Thoracic aorta (tissue), 2 donors: Measurements from ENCODE around the gene THEMIS. TPM values are rescaled to one million over a fixed set of nuclear protein-coding genes. Genes with fewer than 3 reads are reported as not detected.

ENCODE experiments used
- ATAC-seq: fragments of 150-250 bp; one replicate; pipeline ENCODE4 v1.8.0; 2017; ENCODE audit warnings: low read depth; ENCODE audit not compliant: insufficient number of reproducible peaks, low FRiP score
- DNase-seq: peaks from one replicate; pipeline ENCODE4 v3.0.0-alpha.2; 2020; ENCODE audit warnings: low spot score
- H3K27ac ChIP-seq, 2 donors: fragments of 200-600 bp; sonication (generic); 1 replicate in 1 of 2; 2 replicates in 1 of 2; pipeline ENCODE4 v1.5.1; 2016; ENCODE audit warnings: mild to moderate bottlenecking in 2 of 2, moderate library complexity in 2 of 2
- H3K27me3 ChIP-seq: fragments of 200-600 bp; sonication (generic); replicated peaks from 2 replicates; pipeline ENCODE4 v1.6.0; 2016; ENCODE audit warnings: mild to moderate bottlenecking; ENCODE audit not compliant: insufficient read depth
- H3K36me3 ChIP-seq: fragments of 200-600 bp; sonication (generic); one replicate; pipeline ENCODE4 v1.5.1; 2016
- H3K4me1 ChIP-seq, 2 donors: fragments of 200-600 bp; sonication (generic); 1 replicate in 1 of 2; 2 replicates in 1 of 2; pipeline versions ENCODE4 v1.5.1 to v1.6.0; 2016; ENCODE audit warnings: low read depth in 2 of 2, mild to moderate bottlenecking in 1 of 2; ENCODE audit not compliant: control insufficient read depth in 1 of 2
- H3K4me3 ChIP-seq: fragments of 200-600 bp; sonication (generic); 2 replicates; pipeline ENCODE4 v1.5.1; 2016; ENCODE audit warnings: mild to moderate bottlenecking
- H3K9me3 ChIP-seq: fragments of 200-600 bp; sonication (generic); 2 replicates; pipeline ENCODE4 v1.5.1; 2016
- CTCF ChIP-seq: fragments of 200-600 bp; sonication (generic); IDR thresholded peaks from one replicate; pipeline ENCODE4 v1.5.1; 2019; ENCODE audit warnings: antibody characterized with exemption
- total RNA-seq, 2 donors: library from RNA; depleted of rRNA; stranded (reverse); fragments of >200 nt; gene quantifications; one replicate each; pipeline versions ENCODE4 v1.1.0 to v1.2.3, GENCODE V29; 2016

The THEMIS gene
- total RNA-seq, 2 donors from 2014 or later = 1.6 to 1.9 TPM

GRCh38 chr6:127917766-127918165 lies 16.9 kb upstream of the THEMIS start:
- Histone ChIP-seq H3K27me3 (no peaks in the 10 kb centered on the region), H3K4me3 (no peak overlapping the region), H3K27ac (no peak overlapping the region), H3K4me1 (no peaks in the 10 kb centered on the region), H3K9me3 (no peaks in the 10 kb centered on the region), H3K36me3 (no peaks in the 10 kb centered on the region)
- TF ChIP-seq CTCF = no peak
- no peak for ATAC-seq
- DNase-seq = no peak

- Histone ChIP-seq H3K27me3 (no peaks in the 10 kb centered on the region), H3K4me3 (no peak overlapping the region), H3K27ac (no peak overlapping the region), H3K9me3 (no peaks in the 10 kb centered on the region), H3K4me1 (no peaks in the 10 kb centered on the region), H3K36me3 (no peaks in the 10 kb centered on the region)
- DNase-seq = no peak
- TF ChIP-seq CTCF = no peak
- no peak for ATAC-seq
Measured at GRCh38 chr6:127914240-127914639, 13.4 kb upstream of the THEMIS start.

DNA sequence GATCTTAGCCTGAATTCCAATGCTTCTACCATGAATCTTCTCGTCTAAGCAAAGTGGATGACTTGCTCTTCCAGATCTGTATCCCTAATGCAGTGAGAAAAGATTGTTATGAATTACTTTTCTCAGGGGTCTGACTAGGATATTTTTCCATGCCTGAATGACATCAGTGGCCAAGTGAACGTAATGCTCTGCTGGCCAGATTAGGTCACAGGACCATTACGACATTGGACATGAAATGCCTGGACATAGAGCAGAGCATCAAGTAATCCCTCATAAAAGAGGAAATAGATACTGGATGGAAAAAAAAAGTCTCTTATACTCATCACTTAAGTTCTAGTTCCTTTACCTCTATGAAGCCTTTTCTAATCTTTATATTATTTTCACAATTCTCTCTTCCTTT lies 12.1 kb upstream of the THEMIS start:
- no peaks in the 10 kb centered on the region for H3K4me1 ChIP-seq
- no peak for ATAC-seq
- no peaks in the 10 kb centered on the region for H3K9me3 ChIP-seq
- DNase-seq = no peak
- TF ChIP-seq CTCF = no peak
- H3K36me3 ChIP-seq = no peaks in the 10 kb centered on the region
- no peaks in the 10 kb centered on the region for H3K27me3 ChIP-seq
- no peak overlapping the region for H3K4me3 ChIP-seq
- H3K27ac ChIP-seq = no peak overlapping the region

DNA sequence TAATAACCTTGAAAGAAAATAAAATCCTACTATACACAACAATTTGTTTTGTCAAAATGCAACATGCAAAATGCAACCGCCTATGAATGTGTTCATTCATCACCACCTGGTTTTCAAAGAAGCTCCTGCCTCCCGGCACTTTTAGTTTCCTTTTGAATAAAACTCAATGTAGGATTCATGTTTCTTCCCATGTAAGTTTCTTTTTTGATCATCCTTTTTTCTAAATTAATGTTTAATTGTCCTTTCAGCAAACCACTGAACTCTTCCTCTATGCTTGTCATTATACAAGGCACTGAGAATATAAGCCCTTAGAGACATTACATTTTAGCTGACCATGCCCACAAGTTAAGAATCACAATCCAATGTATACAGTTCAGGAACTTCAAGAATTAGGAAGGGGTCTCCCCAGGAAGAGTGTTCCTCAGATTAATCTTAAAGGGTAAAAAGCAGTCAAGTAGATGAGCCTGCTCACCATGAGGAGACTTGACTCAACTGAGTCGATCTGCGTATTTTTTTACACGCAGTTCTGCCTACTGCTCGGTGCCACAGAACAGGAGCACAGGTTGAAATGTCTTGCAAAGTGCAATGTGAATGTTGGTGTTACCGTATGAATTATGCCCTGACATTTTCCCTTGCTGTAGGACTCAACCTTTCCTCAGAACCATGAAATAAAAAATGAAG lies 7.2 kb upstream of the THEMIS start:
- no peaks in the 10 kb centered on the region for H3K4me1 ChIP-seq
- no peak overlapping the region for H3K27ac ChIP-seq
- no peaks in the 10 kb centered on the region for H3K9me3 ChIP-seq
- no peak overlapping the region for H3K4me3 ChIP-seq
- ATAC-seq = no peak
- no peaks in the 10 kb centered on the region for H3K27me3 ChIP-seq
- no peak for TF ChIP-seq CTCF
- no peaks in the 10 kb centered on the region for H3K36me3 ChIP-seq
- DNase-seq = no peak

- Histone ChIP-seq H3K36me3 (no peaks in the 10 kb centered on the region), H3K4me3 (no peak overlapping the region), H3K27me3 (no peaks in the 10 kb centered on the region), H3K27ac (no peak overlapping the region), H3K4me1 (no peaks in the 10 kb centered on the region), H3K9me3 (no peaks in the 10 kb centered on the region)
- ATAC-seq (no peak), DNase-seq (no peak)
- no peak for TF ChIP-seq CTCF
Measured at GRCh38 chr6:127904160-127904559, 3.3 kb upstream of the THEMIS start.
